COLO668 (cell line): ENCODE measurements around the gene PLEKHO2.

Source experiments
- DNase-seq: peaks from one replicate; lab custom pipeline; 2025; ENCODE audit not compliant: unreplicated experiment; lab: John Stamatoyannopoulos, UW

The PLEKHO2 gene

GRCh38 chr15:64912379-64913325, 70.9 kb downstream of the PLEKHO2 start:
- DNase-seq = no peak

GRCh38 chr15:64915518-64916227, 74.0 kb downstream of the PLEKHO2 start:
- DNase-seq = no peak

GRCh38 chr15:64916365-64916764, 74.7 kb downstream of the PLEKHO2 start:
- DNase-seq = no peak

GRCh38 chr15:64917211-64917610, 75.5 kb downstream of the PLEKHO2 start:
- DNase-seq = peak; percentile 7
